CD1c-positive myeloid dendritic cell (primary cell): ENCODE results near the gene DCAF8L1.
"Not testable (repeated sequence)": the region's sequence is repeated elsewhere in the genome, so short reads cannot be mapped to it uniquely, and the experiment has no call there.

ENCODE experiments used
- DNase-seq: peaks from one replicate; pipeline ENCODE4 v3.0.0-alpha.2; 2016; ENCODE audit errors: extremely low spot score

DCAF8L1 gene

GRCh38 chrX:27981349-27981748, at the start of gene DCAF8L1:
Gene DCAF8L1 (minus strand): TSS chrX:27981449. CDS start chrX:27981334, 115 bp downstream.
- DNase-seq = no peak

GRCh38 chrX:28022371-28022770, 41.1 kb upstream of the DCAF8L1 start:
- DNase-seq = no peak

- no peak for DNase-seq
Measured at GRCh38 chrX:28016823-28017222, 35.6 kb upstream of the DCAF8L1 start.

GRCh38 chrX:28015993-28016392, 34.7 kb upstream of the DCAF8L1 start:
- no peak for DNase-seq

- DNase-seq = no peak
Measured at GRCh38 chrX:28010875-28011274, 29.6 kb upstream of the DCAF8L1 start.

GRCh38 chrX:27998666-27999065, 17.4 kb upstream of the DCAF8L1 start:
- no peak for DNase-seq

GRCh38 chrX:27997622-27998021, 16.4 kb upstream of the DCAF8L1 start:
- DNase-seq = no peak

- DNase-seq = no peak
Measured at GRCh38 chrX:27996132-27996531, 14.9 kb upstream of the DCAF8L1 start.

GRCh38 chrX:27995611-27996010, 14.4 kb upstream of the DCAF8L1 start:
- DNase-seq = no peak

GRCh38 chrX:27987862-27988646, 6.8 kb upstream of the DCAF8L1 start:
- no peak for DNase-seq

- not testable (repeated sequence) for DNase-seq
Measured at GRCh38 chrX:27976934-27977333, 4.3 kb downstream of the DCAF8L1 start.

- no peak for DNase-seq
Measured at GRCh38 chrX:27976284-27976683, 5.0 kb downstream of the DCAF8L1 start.

GRCh38 chrX:27968878-27969277, 12.4 kb downstream of the DCAF8L1 start:
- no peak for DNase-seq

GRCh38 chrX:27968352-27968751, 12.9 kb downstream of the DCAF8L1 start:
- no peak for DNase-seq

GRCh38 chrX:27966955-27967354, 14.3 kb downstream of the DCAF8L1 start:
- DNase-seq = no peak

- DNase-seq = no peak
Measured at GRCh38 chrX:27966492-27966891, 14.8 kb downstream of the DCAF8L1 start.

- not testable (repeated sequence) for DNase-seq
Measured at GRCh38 chrX:27965348-27965747, 15.9 kb downstream of the DCAF8L1 start.

GRCh38 chrX:27964432-27964831, 16.8 kb downstream of the DCAF8L1 start:
- DNase-seq = no peak

GRCh38 chrX:27960410-27960809, 20.8 kb downstream of the DCAF8L1 start:
- not testable (repeated sequence) for DNase-seq

- no peak for DNase-seq
Measured at GRCh38 chrX:27953171-27953570, 28.1 kb downstream of the DCAF8L1 start.

GRCh38 chrX:27933361-27933760, 47.9 kb downstream of the DCAF8L1 start:
- DNase-seq = no peak
